ENCODE data around the gene RIMBP2.

RIMBP2 gene

DNA sequence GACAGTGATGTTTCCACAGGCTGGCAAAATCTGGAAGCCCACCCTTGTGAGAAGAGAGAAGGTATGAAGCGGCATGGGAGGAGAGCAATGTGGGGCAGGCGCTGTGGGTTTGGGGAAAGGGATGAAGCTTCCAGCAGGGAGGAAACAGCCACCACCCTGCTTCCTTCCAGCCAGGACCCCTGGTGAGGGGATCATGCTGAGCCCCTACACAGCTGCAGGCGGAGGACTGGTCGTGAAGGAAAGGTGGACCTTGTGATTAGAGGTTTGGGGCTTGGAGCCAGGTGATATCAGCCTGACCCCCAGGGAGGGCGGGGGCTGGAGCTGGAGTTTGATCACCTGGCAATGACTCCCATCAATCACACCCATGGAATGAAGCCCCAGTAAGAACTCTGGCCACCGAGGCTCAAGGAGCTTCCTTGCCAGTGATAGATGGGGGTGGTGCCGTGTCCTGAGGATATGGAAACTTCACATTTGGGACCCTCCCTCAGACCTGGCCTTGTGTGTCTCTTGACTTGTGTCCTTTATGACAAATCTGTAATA lies 48.6 kb downstream of the RIMBP2 start:
- no peak overlapping the region for H3K4me2 ChIP-seq (ENCODE audit: low read length)
- no peak overlapping the region for H2AFZ ChIP-seq (ENCODE audit: low read length)
- H3K36me3 ChIP-seq (ENCODE audit: insufficient read depth, low read length), result no peaks in the 10 kb centered on the region
- H3F3A ChIP-seq (ENCODE audit: insufficient read depth, low read length), result no peaks in the 10 kb centered on the region
- H3K79me2 ChIP-seq (ENCODE audit: insufficient read depth, low read length), result no peaks in the 10 kb centered on the region
- no peaks in the 10 kb centered on the region for H3K9me3 ChIP-seq (ENCODE audit: low read length)
- no peaks in the 10 kb centered on the region for H4K20me1 ChIP-seq (ENCODE audit: insufficient read depth, low read length)
- H3K9me2 ChIP-seq (ENCODE audit: low read depth, low read length), result no peaks in the 10 kb centered on the region
- TF ChIP-seq EZH2 (IDR thresholded peaks at IDR 0.05; ENCODE audit: borderline replicate concordance, low read length), result no peak
- TF ChIP-seq, protein P1, sequence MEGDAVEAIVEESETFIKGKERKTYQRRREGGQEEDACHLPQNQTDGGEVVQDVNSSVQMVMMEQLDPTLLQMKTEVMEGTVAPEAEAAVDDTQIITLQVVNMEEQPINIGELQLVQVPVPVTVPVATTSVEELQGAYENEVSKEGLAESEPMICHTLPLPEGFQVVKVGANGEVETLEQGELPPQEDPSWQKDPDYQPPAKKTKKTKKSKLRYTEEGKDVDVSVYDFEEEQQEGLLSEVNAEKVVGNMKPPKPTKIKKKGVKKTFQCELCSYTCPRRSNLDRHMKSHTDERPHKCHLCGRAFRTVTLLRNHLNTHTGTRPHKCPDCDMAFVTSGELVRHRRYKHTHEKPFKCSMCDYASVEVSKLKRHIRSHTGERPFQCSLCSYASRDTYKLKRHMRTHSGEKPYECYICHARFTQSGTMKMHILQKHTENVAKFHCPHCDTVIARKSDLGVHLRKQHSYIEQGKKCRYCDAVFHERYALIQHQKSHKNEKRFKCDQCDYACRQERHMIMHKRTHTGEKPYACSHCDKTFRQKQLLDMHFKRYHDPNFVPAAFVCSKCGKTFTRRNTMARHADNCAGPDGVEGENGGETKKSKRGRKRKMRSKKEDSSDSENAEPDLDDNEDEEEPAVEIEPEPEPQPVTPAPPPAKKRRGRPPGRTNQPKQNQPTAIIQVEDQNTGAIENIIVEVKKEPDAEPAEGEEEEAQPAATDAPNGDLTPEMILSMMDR (IDR thresholded peaks at IDR 0.05; ENCODE audit: low read length), result no peak
- no peak overlapping the region for H3K9ac ChIP-seq (ENCODE audit: low read length)
- no peaks in the 10 kb centered on the region for H3K4me1 ChIP-seq (ENCODE audit: insufficient read depth, low read length, severe bottlenecking)
- no peak overlapping the region for H3K4me3 ChIP-seq (ENCODE audit: low read depth, low read length, poor library complexity, severe bottlenecking)
- H3K27me3 ChIP-seq (ENCODE audit: insufficient read depth, low read length), result peaks cover 6% of the 10 kb centered on the region; the same call in 1 of the 2 replicates
- H3K27ac ChIP-seq (ENCODE audit: low read depth, low read length, poor library complexity, severe bottlenecking), result no peak overlapping the region

DNA sequence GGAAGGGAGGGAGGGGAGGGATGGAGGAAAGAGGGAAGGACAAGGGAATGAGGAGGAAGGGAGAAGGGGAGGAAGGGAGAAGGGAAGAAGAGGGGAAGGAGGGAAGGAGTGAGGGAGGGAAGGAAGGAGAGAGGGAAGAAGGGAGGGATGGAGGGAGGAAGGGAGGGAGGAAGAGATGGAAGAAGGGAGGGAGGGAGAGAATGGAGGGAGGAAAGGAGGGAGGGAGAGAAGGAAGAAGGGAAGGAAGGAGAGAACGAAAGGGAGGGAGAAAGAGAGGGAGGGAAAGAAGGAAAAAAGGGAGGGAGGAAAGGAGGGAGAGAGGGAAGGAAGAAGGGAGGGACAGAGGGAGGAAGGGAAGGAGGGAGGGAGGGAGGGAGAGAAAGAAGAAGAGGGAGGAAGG lies 49.5 kb downstream of the RIMBP2 start:
- no peaks in the 10 kb centered on the region for H4K20me1 ChIP-seq (ENCODE audit: insufficient read depth, low read length)
- H3K79me2 ChIP-seq (ENCODE audit: insufficient read depth, low read length), result no peaks in the 10 kb centered on the region
- H3K4me2 ChIP-seq (ENCODE audit: low read length), result no peak overlapping the region
- no peak overlapping the region for H2AFZ ChIP-seq (ENCODE audit: low read length)
- H3K9me3 ChIP-seq (ENCODE audit: low read length), result no peaks in the 10 kb centered on the region
- no peak overlapping the region for H3K9ac ChIP-seq (ENCODE audit: low read length)
- no peaks in the 10 kb centered on the region for H3F3A ChIP-seq (ENCODE audit: insufficient read depth, low read length)
- no peaks in the 10 kb centered on the region for H3K36me3 ChIP-seq (ENCODE audit: insufficient read depth, low read length)
- no peaks in the 10 kb centered on the region for H3K9me2 ChIP-seq (ENCODE audit: low read depth, low read length)
- TF ChIP-seq EZH2 (IDR thresholded peaks at IDR 0.05; ENCODE audit: borderline replicate concordance, low read length), result no peak
- TF ChIP-seq, protein P1 (IDR thresholded peaks at IDR 0.05; ENCODE audit: low read length), result no peak
- peaks cover 6% of the 10 kb centered on the region; the same call in 1 of the 2 replicates for H3K27me3 ChIP-seq (ENCODE audit: insufficient read depth, low read length)
- H3K4me1 ChIP-seq (ENCODE audit: insufficient read depth, low read length, severe bottlenecking), result no peaks in the 10 kb centered on the region
- no peak overlapping the region for H3K4me3 ChIP-seq (ENCODE audit: low read depth, low read length, poor library complexity, severe bottlenecking)
- H3K27ac ChIP-seq (ENCODE audit: low read depth, low read length, poor library complexity, severe bottlenecking), result no peak overlapping the region

DNA sequence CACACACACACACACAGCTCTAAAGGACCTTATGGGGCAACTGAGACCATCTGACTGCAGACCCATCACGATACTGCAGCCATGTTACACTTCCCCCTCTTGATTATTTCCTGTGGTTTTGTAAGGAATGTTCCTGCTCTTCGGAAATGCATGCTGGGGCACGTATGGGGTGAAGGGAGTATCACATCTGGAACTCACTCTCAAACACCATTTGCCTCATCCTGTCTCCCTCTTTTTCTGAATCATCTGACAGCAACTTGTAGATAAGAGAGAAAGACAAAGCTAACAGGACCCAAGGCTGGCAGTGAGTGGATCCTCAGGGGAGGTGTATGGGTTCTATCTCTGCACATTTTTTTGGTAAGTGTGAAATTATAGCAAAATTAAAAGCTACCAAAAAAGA lies 50.3 kb downstream of the RIMBP2 start:
- H3K79me2 ChIP-seq (ENCODE audit: insufficient read depth, low read length), result no peaks in the 10 kb centered on the region
- H3K27ac ChIP-seq (ENCODE audit: low read depth, low read length, poor library complexity, severe bottlenecking), result no peak overlapping the region
- H3K36me3 ChIP-seq (ENCODE audit: insufficient read depth, low read length), result no peaks in the 10 kb centered on the region
- no peaks in the 10 kb centered on the region for H4K20me1 ChIP-seq (ENCODE audit: insufficient read depth, low read length)
- no peaks in the 10 kb centered on the region for H3K9me3 ChIP-seq (ENCODE audit: low read length)
- no peaks in the 10 kb centered on the region for H3K4me1 ChIP-seq (ENCODE audit: insufficient read depth, low read length, severe bottlenecking)
- H3K27me3 ChIP-seq (ENCODE audit: insufficient read depth, low read length), result no peaks in the 10 kb centered on the region; the same call in 1 of the 2 replicates
- H3K4me3 ChIP-seq (ENCODE audit: low read depth, low read length, poor library complexity, severe bottlenecking), result no peak overlapping the region
- no peak overlapping the region for H2AFZ ChIP-seq (ENCODE audit: low read length)
- H3K9me2 ChIP-seq (ENCODE audit: low read depth, low read length), result no peaks in the 10 kb centered on the region
- H3F3A ChIP-seq (ENCODE audit: insufficient read depth, low read length), result no peaks in the 10 kb centered on the region
- H3K4me2 ChIP-seq (ENCODE audit: low read length), result no peak overlapping the region
- TF ChIP-seq EZH2 (IDR thresholded peaks at IDR 0.05; ENCODE audit: borderline replicate concordance, low read length), result no peak
- TF ChIP-seq, protein P1 (IDR thresholded peaks at IDR 0.05; ENCODE audit: low read length), result no peak
- H3K9ac ChIP-seq (ENCODE audit: low read length), result no peak overlapping the region
